ENCODE data around the gene UNK.

GRCh38 chr17:75845058-75845711 is 60.6 kb downstream of the UNK start:
- TF ChIP-seq EZH2phosphoT487 (IDR thresholded peaks at IDR 0.05; ENCODE audit: borderline replicate concordance, low read depth, low read length) (no peak), CTCF (conservative IDR thresholded peaks at IDR 0.05; ENCODE audit: low read length) (peak; percentile 82)

Data from OCI-LY7 (cell line).